SK-N-DZ (cell line): Measurements from ENCODE around the gene KRT1.

Experiments
- DNase-seq: peaks from one replicate; pipeline ENCODE4 v3.0.0-alpha.2; 2015; ENCODE audit warnings: low spot score

Gene KRT1

GRCh38 chr12:52636189-52636588 is 44.0 kb downstream of the KRT1 start:
- DNase-seq: no peak

- DNase-seq: no peak
These were observed 45.7 kb downstream of the KRT1 start for GRCh38 chr12:52634266-52635056.

- no peak for DNase-seq
These were observed 46.8 kb downstream of the KRT1 start for GRCh38 chr12:52633383-52633782.

GRCh38 chr12:52632656-52633055 is 47.6 kb downstream of the KRT1 start:
- DNase-seq: no peak

GRCh38 chr12:52631676-52632459 is 48.3 kb downstream of the KRT1 start:
- no peak for DNase-seq

- DNase-seq: no peak
These were observed 48.9 kb downstream of the KRT1 start for GRCh38 chr12:52631264-52631663.

- no peak for DNase-seq
These were observed 49.5 kb downstream of the KRT1 start for GRCh38 chr12:52630599-52631200.

- no peak for DNase-seq
These were observed 50.2 kb downstream of the KRT1 start for GRCh38 chr12:52630008-52630500.

GRCh38 chr12:52629281-52630007 is 50.8 kb downstream of the KRT1 start:
- no peak for DNase-seq

- DNase-seq: no peak
These were observed 51.4 kb downstream of the KRT1 start for GRCh38 chr12:52628841-52629240.

- no peak for DNase-seq
These were observed 52.1 kb downstream of the KRT1 start for GRCh38 chr12:52628111-52628507.

GRCh38 chr12:52627395-52628110 is 52.7 kb downstream of the KRT1 start:
- no peak for DNase-seq
